MM.1S (cell line): ENCODE data around the gene GALNT7.

Source experiments
- CTCF ChIP-seq: fragments of 300-600 bp; sonication (generic); IDR thresholded peaks from 2 replicates; pipeline ENCODE4 v1.5.1; 2016; ENCODE audit warnings: antibody characterized with exemption, low read length, mixed read lengths
- EZH2phosphoT487 ChIP-seq: fragments of 300-600 bp; sonication (generic); IDR thresholded peaks from 2 replicates; pipeline ENCODE4 v1.6.1; 2018; ENCODE audit warnings: antibody characterized with exemption, low read length

DNA sequence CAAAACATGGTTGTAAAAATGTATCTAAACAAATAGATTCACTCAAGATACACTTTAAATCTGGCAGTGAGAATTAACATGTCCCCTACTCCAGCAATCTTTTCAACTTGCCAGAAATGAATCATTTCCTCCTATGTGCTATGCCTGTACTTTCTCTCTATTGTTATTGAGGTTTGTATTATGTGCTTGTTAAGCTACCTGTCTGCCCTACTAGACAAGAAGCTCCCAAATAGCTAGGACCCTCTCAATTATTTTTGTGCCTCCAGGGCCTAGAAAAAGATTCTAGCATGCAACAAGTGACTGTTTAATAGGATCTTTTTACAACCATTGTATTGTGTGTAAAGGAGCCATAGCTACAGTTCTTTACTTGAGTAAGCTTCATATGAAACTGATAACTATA lies 198.7 kb downstream of the GALNT7 start:
- TF ChIP-seq EZH2phosphoT487 (no peak), CTCF (no peak)
